Measurements from ENCODE around the gene RPTOR. TPM values are rescaled to one million over a fixed set of nuclear protein-coding genes. Genes with fewer than 3 reads are reported as not detected.

RPTOR gene
- total and polyA plus RNA-seq, 2 donors (not counting 3 experiments of a cell fraction or from before 2014, with no cell fraction given): 10.7 to 41.8 TPM

GRCh38 chr17:80738020-80738808 lies 193.6 kb downstream of the RPTOR start:
- dilution Hi-C loops (cut with MboI; ENCODE audit: extremely low pct_ligation_motif_present, low sequenced_read_pairs) (no loop called here), intact Hi-C loops (cut with micrococcal nuclease) (no loop called here)
- Histone ChIP-seq H2AFZ (ENCODE audit: low read depth, low read length) (no peak overlapping the region), H3K4me1 (ENCODE audit: control insufficient read depth, extremely low read depth, insufficient read depth, low read length) (no peaks in the 10 kb centered on the region), H3K4me2 (ENCODE audit: insufficient read depth, low read length) (no peak overlapping the region), H3K27ac (ENCODE audit: insufficient read depth, low read depth, low read length) (no peak overlapping the region), H3K9ac (replicated peaks; ENCODE audit: extremely low read depth, insufficient read depth, low read length) (no peak overlapping the region), H3K4me3 (replicated peaks in 1 of 3; ENCODE audit: insufficient read depth in 1 of 3, low read depth in 1 of 3, low read length in 3 of 3) (no peak overlapping the region), H3K27me3 (ENCODE audit: control insufficient read depth in 2 of 2, insufficient read depth in 2 of 2, low read length in 2 of 2) (no peaks in the 10 kb centered on the region), H3K9me1 (replicated peaks; ENCODE audit: control insufficient read depth, extremely low read depth, insufficient read depth, low read length) (no peaks in the 10 kb centered on the region), H3K36me3 (ENCODE audit: control insufficient read depth in 2 of 2, extremely low read depth in 1 of 2, insufficient read depth in 2 of 2, low read length in 2 of 2) (peaks cover 0 to 3% of the 10 kb centered on the region in 2 experiments), H4K20me1 (replicated peaks; ENCODE audit: control insufficient read depth, extremely low read depth, insufficient read depth, low read length) (no peaks in the 10 kb centered on the region), H3K79me2 (ENCODE audit: control insufficient read depth, insufficient read depth, low read length) (no peaks in the 10 kb centered on the region), H3K9me3 (replicated peaks; ENCODE audit: control insufficient read depth, insufficient read depth, low read length) (no peaks in the 10 kb centered on the region)
- no peak for DNase-seq (ENCODE audit: low read depth, low spot score)
- BruUV-seq (replicated peaks): no TSS peak
- no peak for FAIRE-seq
- ChIA-PET CTCF (no interaction called here), POLR2A (no interaction called here)
- TF ChIP-seq CTCF (IDR thresholded peaks at IDR 0.05; ENCODE audit: extremely low read depth in 1 of 2, insufficient read depth in 1 of 2, low read depth in 1 of 2, low read length in 2 of 2): no peak
- TF ChIP-seq FOS (IDR thresholded peaks at IDR 0.05; ENCODE audit: borderline replicate concordance, insufficient read depth, low read length): no peak
- no peak for TF ChIP-seq POLR2A (IDR thresholded peaks at IDR 0.05; ENCODE audit: low read depth, low read length)
- no peak for TF ChIP-seq JUN (IDR thresholded peaks at IDR 0.05; ENCODE audit: borderline replicate concordance, insufficient read depth, insufficient read length, low read depth)
- no peak for TF ChIP-seq GATA2 (IDR thresholded peaks at IDR 0.05; ENCODE audit: insufficient read depth, insufficient read length, low read depth, low read length)
- no peak for TF ChIP-seq MAX (IDR thresholded peaks at IDR 0.05; ENCODE audit: insufficient read depth, insufficient read length)
- TF ChIP-seq EZH2 (IDR thresholded peaks at IDR 0.05; ENCODE audit: borderline replicate concordance, low read depth, low read length, severe bottlenecking): no peak
- no peak for TF ChIP-seq MYC (IDR thresholded peaks at IDR 0.05; ENCODE audit: low read depth, low read length)
- TF ChIP-seq POLR2AphosphoS5 (IDR thresholded peaks at IDR 0.05; ENCODE audit: insufficient read depth, low read depth, low read length): no peak

All from endothelial cell of umbilical vein (primary cell).